WTC11 (cell line): Measurements from ENCODE around the gene RGP1. TPM values are rescaled to one million over a fixed set of nuclear protein-coding genes. Genes with fewer than 3 reads are reported as not detected.

Source experiments
- ATAC-seq: fragments of 200-7000 bp; cut with Tn5 transposase; 2 replicates; pipeline ENCODE4 v1.10.0; 2021; ENCODE audit warnings: mild to moderate bottlenecking, moderate library complexity
- CTCF ChIA-PET: fragments of 300-600 bp; sonication (Branson Sonifier 250); formaldehyde crosslinking; loops from one replicate; lab custom pipeline; 2021; ENCODE audit warnings: antibody characterized with exemption; lab: Charles Lee
- POLR2A ChIA-PET: fragments of 350-600 bp; sonication (Branson Sonifier 250); formaldehyde crosslinking; loops from one replicate; lab custom pipeline; 2021; ENCODE audit warnings: antibody characterized with exemption; lab: Charles Lee
- DNase-seq: peaks from one replicate; pipeline ENCODE4 v3.0.0; 2021; ENCODE audit warnings: low spot score
- H3K27ac Mint-ChIP-seq: 2 replicates; pipeline ENCODE4 v1.8.0; 2021; ENCODE audit warnings: mixed read lengths
- H3K27me3 Mint-ChIP-seq: 2 replicates; pipeline ENCODE4 v1.8.0; 2021; ENCODE audit warnings: low read depth, mild to moderate bottlenecking, moderate library complexity, mixed read lengths
- H3K36me3 Mint-ChIP-seq: 2 replicates; pipeline ENCODE4 v1.8.0; 2021; ENCODE audit warnings: mixed read lengths
- H3K4me1 Mint-ChIP-seq: 2 replicates; pipeline ENCODE4 v1.8.0; 2022; ENCODE audit warnings: mixed read lengths
- H3K4me3 Mint-ChIP-seq: 2 replicates; pipeline ENCODE4 v1.8.0; 2021; ENCODE audit warnings: mild to moderate bottlenecking, moderate library complexity, mixed read lengths
- H3K9me3 Mint-ChIP-seq: 2 replicates; pipeline ENCODE4 v1.8.0; 2021; ENCODE audit warnings: mixed read lengths
- CREB1 ChIP-seq: sonication (generic); formaldehyde crosslinking; IDR thresholded peaks from 2 replicates; pipeline ENCODE4 v1.8.0; 2023; ENCODE audit warnings: mild to moderate bottlenecking, missing genetic modification reagents
- FOXK1 ChIP-seq: sonication (generic); formaldehyde crosslinking; IDR thresholded peaks from 2 replicates; pipeline ENCODE4 v1.8.0; 2022; ENCODE audit warnings: mild to moderate bottlenecking, moderate library complexity, missing genetic modification reagents
- GABPB1 ChIP-seq: sonication (generic); formaldehyde crosslinking; IDR thresholded peaks from 2 replicates; pipeline ENCODE4 v1.8.1; 2023; ENCODE audit warnings: mild to moderate bottlenecking, missing genetic modification reagents
- GTF2I ChIP-seq: fragments of 250-450 bp; sonication (Bioruptor Pico); conservative IDR thresholded peaks from 2 replicates; pipeline ENCODE4 v1.4.0; 2021; ENCODE audit warnings: mild to moderate bottlenecking
- KAT7 ChIP-seq: sonication (generic); formaldehyde crosslinking; IDR thresholded peaks from 2 replicates; pipeline ENCODE4 v1.8.1; 2023; ENCODE audit warnings: missing genetic modification reagents, mild to moderate bottlenecking, borderline replicate concordance
- MXD4 ChIP-seq: fragments of 250-450 bp; sonication (Bioruptor Pico); IDR thresholded peaks from 2 replicates; pipeline ENCODE4 v1.8.0; 2021; ENCODE audit warnings: mild to moderate bottlenecking, moderate library complexity, borderline replicate concordance
- MYBL2 ChIP-seq: sonication (generic); formaldehyde crosslinking; IDR thresholded peaks from 2 replicates; pipeline ENCODE4 v1.8.1; 2023; ENCODE audit warnings: mild to moderate bottlenecking, moderate library complexity, missing genetic modification reagents
- NFATC4 ChIP-seq: fragments of 250-450 bp; sonication (Bioruptor Pico); IDR thresholded peaks from 2 replicates; pipeline ENCODE4 v1.9.0; 2021; ENCODE audit warnings: mild to moderate bottlenecking
- NFE2L1 ChIP-seq: sonication (generic); formaldehyde crosslinking; IDR thresholded peaks from 2 replicates; pipeline ENCODE4 v1.8.1; 2023; ENCODE audit warnings: missing genetic modification reagents
- NR2C2 ChIP-seq: sonication (generic); formaldehyde crosslinking; IDR thresholded peaks from 2 replicates; pipeline ENCODE4 v1.8.0; 2022; ENCODE audit warnings: mild to moderate bottlenecking, missing genetic modification reagents
- NR3C1 ChIP-seq: sonication (generic); formaldehyde crosslinking; conservative IDR thresholded peaks from 2 replicates; pipeline ENCODE4 v1.8.1; 2023; ENCODE audit warnings: low read depth, mild to moderate bottlenecking, missing genetic modification reagents
- RORB ChIP-seq: fragments of 250-450 bp; sonication (Bioruptor Pico); IDR thresholded peaks from 2 replicates; pipeline ENCODE4 v1.9.0; 2021; ENCODE audit warnings: mild to moderate bottlenecking
- SMAD3 ChIP-seq: sonication (generic); formaldehyde crosslinking; IDR thresholded peaks from 2 replicates; pipeline ENCODE4 v1.8.0; 2022; ENCODE audit warnings: missing genetic modification reagents, mild to moderate bottlenecking, borderline replicate concordance
- SMAD4 ChIP-seq: sonication (generic); formaldehyde crosslinking; IDR thresholded peaks from 2 replicates; pipeline ENCODE4 v1.8.0; 2022; ENCODE audit warnings: mild to moderate bottlenecking, missing genetic modification reagents
- SP1 ChIP-seq: sonication (generic); formaldehyde crosslinking; conservative IDR thresholded peaks from 2 replicates; pipeline ENCODE4 v1.8.1; 2022; ENCODE audit warnings: missing genetic modification reagents
- TEAD4 ChIP-seq: sonication (generic); formaldehyde crosslinking; IDR thresholded peaks from 2 replicates; pipeline ENCODE4 v1.8.0; 2022; ENCODE audit warnings: mild to moderate bottlenecking, missing genetic modification reagents
- ZNF219 ChIP-seq: sonication (generic); formaldehyde crosslinking; IDR thresholded peaks from 2 replicates; pipeline ENCODE4 v1.8.0; 2023; ENCODE audit warnings: missing genetic modification reagents, mild to moderate bottlenecking, borderline replicate concordance
- ZNF232 ChIP-seq: sonication (generic); formaldehyde crosslinking; IDR thresholded peaks from 2 replicates; pipeline ENCODE4 v1.8.0; 2022; ENCODE audit warnings: mild to moderate bottlenecking, missing genetic modification reagents
- ZNF263 ChIP-seq: sonication (generic); formaldehyde crosslinking; IDR thresholded peaks from 2 replicates; pipeline ENCODE4 v1.8.1; 2022; ENCODE audit warnings: low read depth, mild to moderate bottlenecking, moderate library complexity, missing genetic modification reagents
- ZNF317 ChIP-seq: sonication (generic); formaldehyde crosslinking; IDR thresholded peaks from 2 replicates; pipeline ENCODE4 v1.8.1; 2023; ENCODE audit warnings: low read depth, mild to moderate bottlenecking, moderate library complexity, missing genetic modification reagents, borderline replicate concordance
- ZNF416 ChIP-seq: fragments of 250-450 bp; sonication (Bioruptor Pico); IDR thresholded peaks from 2 replicates; pipeline ENCODE4 v1.9.0; 2021; ENCODE audit warnings: mild to moderate bottlenecking, inconsistent platforms
- ZNF671 ChIP-seq: fragments of 250-450 bp; sonication (Bioruptor Pico); IDR thresholded peaks from 2 replicates; pipeline ENCODE4 v1.8.0; 2021; ENCODE audit warnings: mild to moderate bottlenecking
- ZSCAN18 ChIP-seq: fragments of 250-450 bp; sonication (Bioruptor Pico); IDR thresholded peaks from 2 replicates; pipeline ENCODE4 v2.1.2; 2022; ENCODE audit warnings: mild to moderate bottlenecking, moderate library complexity
- total RNA-seq: library from RNA; stranded (reverse); gene quantifications from 3 replicates; pipeline ENCODE4 v1.2.3, GENCODE V29; 2021
- TF ChIP-seq, protein P1 (sequence below): sonication (generic); formaldehyde crosslinking; IDR thresholded peaks from 2 replicates; pipeline ENCODE4 v1.8.0; 2023; ENCODE audit warnings: mild to moderate bottlenecking, missing genetic modification reagents
- TF ChIP-seq, protein P2 (sequence below): sonication (generic); formaldehyde crosslinking; IDR thresholded peaks from 2 replicates; pipeline ENCODE4 v1.8.1; 2022; ENCODE audit warnings: low read depth, missing genetic modification reagents, borderline replicate concordance
- TF ChIP-seq, protein P3 (sequence below): sonication (generic); formaldehyde crosslinking; IDR thresholded peaks from 2 replicates; pipeline ENCODE4 v1.8.0; 2022; ENCODE audit warnings: mild to moderate bottlenecking, missing genetic modification reagents

The RGP1 gene
- total RNA-seq, 1 experiment from 2014 or later: 30.0 TPM

GRCh38 chr9:35758475-35759050, 9.5 kb downstream of the RGP1 start:
- TF ChIP-seq KAT7 (CRISPR knock-in tag) (no peak), SMAD3 (CRISPR knock-in tag) (no peak), ZNF416 (CRISPR knock-in tag) (no peak), ZNF671 (CRISPR knock-in tag) (no peak), NFE2L1 (CRISPR knock-in tag) (no peak), NFATC4 (CRISPR knock-in tag) (no peak), TEAD4 (CRISPR knock-in tag) (no peak), SP1 (no peak), NR2C2 (CRISPR knock-in tag) (no peak), ZNF232 (CRISPR knock-in tag) (no peak), GABPB1 (CRISPR knock-in tag) (no peak)
- TF ChIP-seq, protein P1, sequence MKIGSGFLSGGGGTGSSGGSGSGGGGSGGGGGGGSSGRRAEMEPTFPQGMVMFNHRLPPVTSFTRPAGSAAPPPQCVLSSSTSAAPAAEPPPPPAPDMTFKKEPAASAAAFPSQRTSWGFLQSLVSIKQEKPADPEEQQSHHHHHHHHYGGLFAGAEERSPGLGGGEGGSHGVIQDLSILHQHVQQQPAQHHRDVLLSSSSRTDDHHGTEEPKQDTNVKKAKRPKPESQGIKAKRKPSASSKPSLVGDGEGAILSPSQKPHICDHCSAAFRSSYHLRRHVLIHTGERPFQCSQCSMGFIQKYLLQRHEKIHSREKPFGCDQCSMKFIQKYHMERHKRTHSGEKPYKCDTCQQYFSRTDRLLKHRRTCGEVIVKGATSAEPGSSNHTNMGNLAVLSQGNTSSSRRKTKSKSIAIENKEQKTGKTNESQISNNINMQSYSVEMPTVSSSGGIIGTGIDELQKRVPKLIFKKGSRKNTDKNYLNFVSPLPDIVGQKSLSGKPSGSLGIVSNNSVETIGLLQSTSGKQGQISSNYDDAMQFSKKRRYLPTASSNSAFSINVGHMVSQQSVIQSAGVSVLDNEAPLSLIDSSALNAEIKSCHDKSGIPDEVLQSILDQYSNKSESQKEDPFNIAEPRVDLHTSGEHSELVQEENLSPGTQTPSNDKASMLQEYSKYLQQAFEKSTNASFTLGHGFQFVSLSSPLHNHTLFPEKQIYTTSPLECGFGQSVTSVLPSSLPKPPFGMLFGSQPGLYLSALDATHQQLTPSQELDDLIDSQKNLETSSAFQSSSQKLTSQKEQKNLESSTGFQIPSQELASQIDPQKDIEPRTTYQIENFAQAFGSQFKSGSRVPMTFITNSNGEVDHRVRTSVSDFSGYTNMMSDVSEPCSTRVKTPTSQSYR: no peak
- TF ChIP-seq, protein P2, sequence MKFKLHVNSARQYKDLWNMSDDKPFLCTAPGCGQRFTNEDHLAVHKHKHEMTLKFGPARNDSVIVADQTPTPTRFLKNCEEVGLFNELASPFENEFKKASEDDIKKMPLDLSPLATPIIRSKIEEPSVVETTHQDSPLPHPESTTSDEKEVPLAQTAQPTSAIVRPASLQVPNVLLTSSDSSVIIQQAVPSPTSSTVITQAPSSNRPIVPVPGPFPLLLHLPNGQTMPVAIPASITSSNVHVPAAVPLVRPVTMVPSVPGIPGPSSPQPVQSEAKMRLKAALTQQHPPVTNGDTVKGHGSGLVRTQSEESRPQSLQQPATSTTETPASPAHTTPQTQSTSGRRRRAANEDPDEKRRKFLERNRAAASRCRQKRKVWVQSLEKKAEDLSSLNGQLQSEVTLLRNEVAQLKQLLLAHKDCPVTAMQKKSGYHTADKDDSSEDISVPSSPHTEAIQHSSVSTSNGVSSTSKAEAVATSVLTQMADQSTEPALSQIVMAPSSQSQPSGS (CRISPR knock-in tag): no peak
- Mint-ChIP-seq H3K4me3 (peak overlapping the region; percentile 89), H3K27ac (peak overlapping the region; percentile 1), H3K4me1 (peaks cover 37% of the 10 kb centered on the region), H3K27me3 (no peaks in the 10 kb centered on the region), H3K9me3 (no peaks in the 10 kb centered on the region), H3K36me3 (peaks cover 9% of the 10 kb centered on the region)
- CTCF ChIA-PET: interaction anchor here (0.5 kb wide), 1 partner anchor 9 kb away, joined by 4 read pairs; no protein-coding TSS in a partner anchor
- DNase-seq: no peak
- ATAC-seq: no peak
- POLR2A ChIA-PET: interaction anchor here (0.7 to 0.8 kb wide), 2 partner anchors 71 to 1279 kb away, joined by 3 to 5 read pairs; no protein-coding TSS in a partner anchor

DNA sequence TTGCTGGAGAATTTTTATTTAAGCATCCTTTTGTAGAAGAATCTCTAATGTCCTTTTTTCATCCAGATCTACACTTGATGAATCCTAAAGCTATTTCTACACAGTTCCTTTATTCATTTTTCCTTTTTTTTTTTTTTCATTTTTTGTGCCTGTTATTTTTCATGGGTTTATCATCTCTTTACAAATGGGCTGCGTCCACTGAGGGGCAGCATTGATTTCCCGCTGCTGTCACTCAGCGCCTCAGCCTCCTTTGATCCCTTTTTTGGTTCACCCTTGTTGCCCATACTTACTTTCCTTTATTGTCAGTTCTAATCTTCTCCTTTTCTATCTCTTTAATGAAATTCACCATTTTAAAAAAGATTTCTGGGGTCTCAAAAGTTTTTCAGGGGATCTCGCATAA, 10.7 kb downstream of the RGP1 start:
- H3K4me3 Mint-ChIP-seq: no peak overlapping the region
- H3K36me3 Mint-ChIP-seq: peaks cover 3% of the 10 kb centered on the region
- DNase-seq (no peak), ATAC-seq (no peak)
- peaks cover 37% of the 10 kb centered on the region for H3K4me1 Mint-ChIP-seq
- H3K27ac Mint-ChIP-seq: no peak overlapping the region
- TF ChIP-seq, protein P2 (CRISPR knock-in tag): no peak
- TF ChIP-seq CREB1 (no peak), MXD4 (CRISPR knock-in tag) (no peak), ZNF263 (CRISPR knock-in tag) (no peak), RORB (no peak)
- no peaks in the 10 kb centered on the region for H3K9me3 Mint-ChIP-seq
- CTCF ChIA-PET: no interaction called here
- H3K27me3 Mint-ChIP-seq: no peaks in the 10 kb centered on the region
- POLR2A ChIA-PET: no interaction called here

GRCh38 chr9:35760651-35761050, 11.6 kb downstream of the RGP1 start:
- no peak overlapping the region for H3K4me3 Mint-ChIP-seq
- no peak for ATAC-seq
- POLR2A ChIA-PET: no interaction called here
- H3K27me3 Mint-ChIP-seq: no peaks in the 10 kb centered on the region
- peak overlapping the region; percentile 60; the same call in 1 of the 2 replicates for H3K27ac Mint-ChIP-seq
- no peak for DNase-seq
- H3K4me1 Mint-ChIP-seq: peaks cover 37% of the 10 kb centered on the region
- H3K36me3 Mint-ChIP-seq: peaks cover 3% of the 10 kb centered on the region; the same call in 1 of the 2 replicates
- no peaks in the 10 kb centered on the region for H3K9me3 Mint-ChIP-seq
- CTCF ChIA-PET: interaction anchor here (1.1 kb wide), 1 partner anchor 122 kb away, joined by 3 read pairs; no protein-coding TSS in a partner anchor
- TF ChIP-seq ZSCAN18 (CRISPR knock-in tag) (no peak), GTF2I (CRISPR knock-in tag) (no peak), ZNF263 (CRISPR knock-in tag) (no peak), ZNF317 (CRISPR knock-in tag) (no peak), RORB (no peak), NR3C1 (CRISPR knock-in tag) (no peak), GABPB1 (CRISPR knock-in tag) (no peak), MYBL2 (CRISPR knock-in tag) (no peak), SMAD4 (CRISPR knock-in tag) (no peak), FOXK1 (CRISPR knock-in tag) (no peak), ZNF219 (CRISPR knock-in tag) (no peak)
- TF ChIP-seq, protein P3, sequence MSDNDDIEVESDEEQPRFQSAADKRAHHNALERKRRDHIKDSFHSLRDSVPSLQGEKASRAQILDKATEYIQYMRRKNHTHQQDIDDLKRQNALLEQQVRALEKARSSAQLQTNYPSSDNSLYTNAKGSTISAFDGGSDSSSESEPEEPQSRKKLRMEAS: no peak
